ENCODE results near the gene JOSD2.
A peak's percentile ranks its signal among the peaks of the same experiment; 100 is the strongest.
"Not testable (repeated sequence)": the region's sequence is repeated elsewhere in the genome, so short reads cannot be mapped to it uniquely, and the experiment has no call there.

Gene JOSD2

DNA sequence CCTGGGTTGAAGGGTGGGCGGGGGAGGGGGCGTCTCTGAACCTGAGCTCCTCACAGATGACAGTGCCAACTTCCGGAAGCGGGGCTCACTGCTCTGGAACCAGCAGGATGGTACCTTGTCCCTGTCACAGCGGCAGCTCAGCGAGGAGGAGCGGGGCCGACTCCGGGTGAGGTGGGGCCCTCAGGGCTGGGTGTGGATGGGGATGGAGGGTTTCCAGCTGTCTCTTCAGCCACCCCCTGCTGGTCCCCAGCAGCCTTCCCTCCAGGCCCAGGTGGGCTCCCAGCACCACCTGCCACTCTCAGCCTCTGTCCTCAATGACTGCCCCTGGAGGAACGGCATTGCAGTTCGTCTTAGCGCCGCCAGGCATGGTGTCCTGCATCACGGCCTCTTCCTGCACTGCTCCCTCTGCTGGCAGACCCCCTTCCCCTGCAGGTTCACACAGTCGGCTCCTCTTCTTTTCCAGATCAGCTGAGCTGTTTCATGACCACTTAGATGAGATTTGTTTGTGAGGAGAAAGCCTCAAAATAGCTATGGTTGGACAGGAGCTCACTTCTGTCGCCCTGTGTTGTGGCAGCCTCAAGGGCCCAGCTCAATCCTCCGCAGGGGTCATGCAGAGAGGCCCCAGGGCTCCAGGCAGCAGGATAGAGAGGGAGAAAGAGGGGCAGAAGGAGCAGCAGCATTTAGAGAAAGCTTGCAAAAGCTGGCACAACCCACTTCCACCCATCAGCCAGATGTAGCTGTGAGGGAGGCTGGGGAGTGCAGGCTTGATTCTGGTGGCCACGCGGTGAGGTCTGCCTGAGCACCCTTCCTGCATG lies 31.9 kb downstream of the JOSD2 start:
- peak in 1 of 2 donors; percentile 21 for DNase-seq (ENCODE audit: low read depth in 2 of 2)

DNA sequence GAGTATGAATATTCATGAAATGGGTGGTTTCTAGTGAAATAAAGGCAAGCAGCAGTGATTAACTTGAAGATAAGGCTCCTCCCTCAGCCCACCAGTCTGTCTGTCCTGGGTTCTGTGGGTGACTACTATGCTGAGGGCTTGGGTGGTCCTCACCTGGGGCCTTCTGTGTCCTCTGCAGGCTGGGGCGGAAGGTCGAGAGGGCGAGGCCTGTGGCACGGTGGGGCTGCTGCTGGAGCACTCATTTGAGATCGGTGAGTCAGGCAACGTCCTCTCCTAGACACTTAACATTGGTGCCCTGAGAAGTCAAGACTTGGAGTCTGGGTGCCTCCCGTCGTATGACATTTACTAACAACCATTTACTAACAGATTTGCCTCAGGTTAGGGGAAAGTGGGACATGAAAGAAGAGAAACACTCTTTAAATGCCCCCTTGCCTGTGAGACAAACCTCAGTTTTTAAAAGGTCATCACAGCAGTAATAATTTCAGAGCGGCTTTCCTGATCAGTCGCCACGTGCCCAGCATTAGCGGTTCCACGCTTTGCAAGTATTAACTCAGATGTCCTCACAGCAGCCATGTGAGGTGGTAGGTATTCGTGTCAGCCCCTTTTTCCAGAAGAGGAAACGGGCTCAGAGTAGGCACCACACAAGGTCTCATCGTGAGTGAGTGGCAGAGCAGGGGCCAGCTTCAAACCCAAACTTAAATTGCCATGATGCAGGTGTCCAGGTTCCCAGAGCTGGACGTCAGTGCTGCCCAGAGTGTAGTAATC lies 33.1 kb downstream of the JOSD2 start:
- DNase-seq (ENCODE audit: low read depth in 2 of 2) = no peak

DNA sequence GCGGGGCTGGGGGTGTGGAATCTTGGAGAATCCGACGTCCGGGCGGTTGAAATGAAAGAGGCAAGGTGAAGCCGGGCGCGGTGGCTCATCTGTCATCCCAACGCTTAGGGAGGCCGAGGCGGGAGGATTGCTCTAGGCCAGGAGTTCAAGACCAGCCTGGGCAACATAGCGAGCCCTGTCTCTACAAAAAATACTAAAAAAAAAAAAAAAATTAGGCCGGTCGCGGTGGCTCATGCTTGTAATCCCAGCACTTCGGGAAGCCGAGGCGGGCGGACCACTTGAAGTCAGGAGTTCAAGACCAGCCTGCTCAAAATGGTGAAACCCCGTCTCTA lies 34.1 kb downstream of the JOSD2 start:
- DNase-seq (ENCODE audit: low read depth in 2 of 2) = no peak

DNA sequence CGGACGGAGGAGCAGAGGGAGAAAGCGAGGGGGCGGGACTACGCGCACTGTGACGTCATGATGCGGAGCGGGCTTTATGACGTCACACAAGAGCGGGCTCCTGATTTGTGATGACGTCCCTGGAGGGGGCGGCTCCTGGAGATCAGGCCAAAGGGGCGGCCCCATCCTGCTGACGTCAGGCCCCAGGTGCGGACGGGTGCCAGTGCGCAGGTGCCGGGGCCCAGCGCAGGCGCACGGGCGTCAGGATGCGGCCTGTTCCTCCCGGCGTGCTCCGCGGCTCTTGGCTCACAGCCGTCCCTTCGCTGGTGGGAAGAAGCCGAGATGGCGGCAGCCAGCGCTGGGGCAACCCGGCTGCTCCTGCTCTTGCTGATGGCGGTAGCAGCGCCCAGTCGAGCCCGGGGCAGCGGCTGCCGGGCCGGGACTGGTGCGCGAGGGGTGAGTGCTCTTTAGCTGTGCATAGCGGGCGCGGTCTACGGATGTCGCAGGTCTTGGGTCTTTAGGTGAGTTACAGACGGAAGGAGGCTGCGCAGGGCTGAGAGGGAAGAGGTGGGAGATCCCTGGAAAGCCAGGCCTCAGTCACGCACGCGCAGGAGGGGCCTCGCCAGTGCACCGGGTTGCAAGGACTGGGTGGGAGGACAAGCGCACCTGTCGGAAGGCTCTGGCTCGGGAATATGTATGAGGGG lies 34.6 kb downstream of the JOSD2 start, which contains the start of the genes EMC10 and GARIN5A:
Gene EMC10, plus strand, starts transcription at position 284 of the 683 bp plus-strand sequence. Its CDS starts 38 bp downstream, at position 322.
Gene GARIN5A, minus strand, starts transcription at position 625 of the 683 bp plus-strand sequence. Its CDS starts 460 bp downstream, at position 165.
- peak; percentile 83 to 88 for DNase-seq (ENCODE audit: low read depth in 2 of 2)

DNA sequence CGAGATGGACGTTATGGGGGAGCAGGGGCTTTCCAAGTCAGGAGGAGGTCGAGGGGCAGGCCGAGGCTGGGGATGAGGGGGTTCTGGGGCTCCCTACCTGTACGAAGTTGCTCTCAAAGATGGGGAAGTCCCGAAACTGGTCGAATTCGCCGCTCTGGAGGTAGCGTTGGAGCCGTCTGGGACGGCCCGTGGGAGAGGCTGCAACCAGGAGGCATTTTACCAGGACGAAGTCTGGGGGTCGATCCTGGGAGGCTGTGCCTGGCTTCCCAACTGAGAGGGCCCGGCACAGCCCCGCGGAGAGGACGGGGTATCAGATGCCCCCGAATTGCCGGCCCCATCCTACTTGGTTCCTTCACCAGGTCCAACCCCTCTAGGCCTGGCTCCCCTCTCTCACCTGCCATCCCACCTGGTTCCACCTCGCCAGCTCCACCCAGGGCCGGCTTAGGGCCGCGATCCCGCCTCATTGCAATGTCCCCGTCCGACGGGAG lies 35.2 kb downstream of the JOSD2 start:
- no peak for DNase-seq (ENCODE audit: low read depth in 2 of 2)

DNA sequence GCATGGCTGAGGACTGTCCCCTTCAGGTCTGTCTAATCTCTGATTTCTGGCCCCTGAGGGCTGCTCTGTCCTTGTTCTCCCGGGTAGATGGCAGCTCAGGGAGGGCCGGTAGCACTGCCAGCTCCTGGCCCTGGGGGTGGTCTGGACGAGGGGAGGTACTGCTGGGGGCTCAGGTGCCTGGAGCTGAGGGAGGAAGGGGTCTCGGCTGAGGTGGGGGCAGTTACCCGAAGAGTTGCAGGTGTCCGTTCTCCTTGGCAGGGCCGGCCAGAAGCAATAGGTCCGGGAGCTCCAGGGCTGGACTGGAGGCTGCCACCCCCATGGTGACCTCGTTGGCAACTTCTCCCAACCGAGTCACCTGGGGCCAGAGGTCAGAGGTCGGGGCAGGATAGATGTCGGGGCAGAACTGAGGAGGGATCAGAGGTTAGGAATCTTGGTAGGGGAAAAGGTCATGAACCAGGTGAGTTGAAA lies 35.9 kb downstream of the JOSD2 start:
- DNase-seq (ENCODE audit: low read depth in 2 of 2) = no peak

DNA sequence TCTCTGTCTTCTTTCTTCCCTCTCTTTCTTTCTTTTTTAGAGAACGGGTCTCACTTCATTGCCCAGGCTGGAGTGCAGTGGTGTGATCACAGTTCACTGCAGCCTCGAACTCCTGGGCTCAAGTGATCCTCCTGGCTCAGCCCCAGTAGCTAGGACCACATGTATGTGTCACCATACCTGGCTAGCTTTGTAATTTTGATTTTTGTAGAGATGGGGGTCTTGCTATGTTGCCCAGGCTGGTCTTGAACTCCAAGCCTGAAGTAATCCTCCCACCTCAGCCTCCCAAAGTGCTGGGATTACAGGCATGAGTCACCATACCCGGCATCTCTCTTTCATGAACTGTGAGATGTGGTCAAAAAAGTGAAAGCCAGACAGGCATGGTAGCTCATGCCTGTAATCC lies 37.7 kb downstream of the JOSD2 start:
- DNase-seq (ENCODE audit: low read depth in 2 of 2) = not testable (repeated sequence)

DNA sequence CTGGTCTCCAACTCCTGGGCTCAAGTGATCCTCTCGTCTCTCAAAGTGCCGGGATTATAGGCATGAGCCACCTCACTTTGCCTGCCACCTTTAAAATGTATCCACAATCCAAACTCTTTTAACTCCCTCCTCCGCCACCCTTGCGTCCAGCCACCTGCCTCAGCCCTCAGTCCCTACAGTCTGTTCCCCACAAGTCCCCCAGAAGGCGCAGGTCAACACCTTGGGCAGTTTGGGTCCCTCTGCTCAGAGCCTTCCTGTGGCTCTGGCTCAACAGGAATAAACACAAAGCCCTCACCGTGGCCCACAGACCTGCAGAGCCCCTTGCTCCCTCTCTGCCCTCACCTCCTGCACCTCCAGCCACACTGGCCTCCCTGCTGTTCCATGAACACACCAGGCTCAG lies 42.2 kb downstream of the JOSD2 start:
- no peak for DNase-seq (ENCODE audit: low read depth in 2 of 2)

DNA sequence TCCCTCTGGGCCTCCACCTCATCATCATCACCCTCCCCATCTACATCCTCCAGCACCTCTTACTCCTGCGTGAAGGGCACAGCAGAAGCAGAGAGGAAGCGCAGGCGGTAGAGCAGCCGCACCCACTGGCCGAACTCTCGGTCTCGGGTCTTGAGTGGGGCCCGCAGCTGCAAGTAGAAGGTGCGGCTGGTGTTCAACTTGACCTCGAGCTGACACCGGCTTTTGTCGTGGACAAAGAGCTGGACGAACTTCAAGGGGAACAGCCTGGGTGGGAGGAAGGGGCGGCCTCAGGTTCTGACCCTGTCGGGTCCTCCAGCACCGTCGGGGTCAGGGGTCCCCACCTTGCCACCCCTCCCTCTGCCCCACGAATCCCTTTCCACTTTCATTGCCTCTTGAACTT lies 43.4 kb downstream of the JOSD2 start:
- no peak for DNase-seq (ENCODE audit: low read depth in 2 of 2)

DNA sequence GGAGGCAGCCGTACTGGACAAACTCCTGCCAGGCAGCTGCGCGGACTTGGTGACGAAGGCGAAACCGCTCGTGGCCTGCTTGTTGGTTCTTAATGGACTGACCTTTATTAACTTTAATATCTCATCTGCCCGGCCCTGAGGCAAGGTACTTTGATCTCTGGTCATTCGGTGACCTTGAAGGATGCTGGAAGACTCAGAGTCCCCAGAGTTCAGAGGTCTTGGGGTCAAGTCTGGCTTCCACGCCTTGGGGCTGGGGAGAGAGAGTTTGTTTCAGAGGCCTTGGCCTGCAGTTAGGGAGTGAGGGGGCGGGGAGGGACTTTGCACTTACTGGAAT lies 44.3 kb downstream of the JOSD2 start:
- DNase-seq (ENCODE audit: low read depth in 2 of 2) = no peak

DNA sequence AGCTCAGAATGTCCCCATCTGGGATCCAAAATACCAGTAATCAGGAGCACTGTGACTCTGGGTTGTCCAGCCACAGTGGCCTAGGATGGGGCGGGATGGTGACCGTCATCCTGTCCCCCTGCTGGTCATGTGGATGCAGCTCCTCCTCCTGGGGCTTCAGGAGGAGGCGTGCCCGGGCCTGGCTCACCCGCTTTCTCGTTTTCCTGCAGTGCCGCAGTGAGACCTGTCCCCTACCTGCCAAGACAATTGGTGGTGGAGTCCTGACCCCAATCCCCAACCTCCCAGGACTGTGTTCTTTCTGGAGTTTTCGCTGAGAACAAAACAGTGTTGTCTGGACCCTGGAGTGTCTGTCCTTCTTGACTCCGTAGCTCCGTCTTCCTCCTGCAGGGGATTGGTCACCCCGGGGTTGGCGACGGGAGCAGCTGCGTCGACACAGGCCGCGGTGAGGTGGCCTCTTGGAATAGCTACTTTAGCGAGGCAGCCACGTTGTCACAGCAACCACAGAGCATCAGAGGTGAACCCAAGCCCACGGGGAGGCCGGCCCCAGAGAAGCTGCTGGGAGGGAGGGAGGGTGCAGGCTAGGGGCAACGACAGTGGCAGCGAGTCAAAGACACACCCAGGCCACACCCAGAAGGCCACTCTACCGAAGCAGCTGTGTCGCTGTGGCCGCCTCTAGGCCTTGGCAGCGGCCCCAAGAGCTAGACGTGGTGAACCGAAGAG lies 44.8 kb downstream of the JOSD2 start:
- no peak for DNase-seq (ENCODE audit: low read depth in 2 of 2)

DNA sequence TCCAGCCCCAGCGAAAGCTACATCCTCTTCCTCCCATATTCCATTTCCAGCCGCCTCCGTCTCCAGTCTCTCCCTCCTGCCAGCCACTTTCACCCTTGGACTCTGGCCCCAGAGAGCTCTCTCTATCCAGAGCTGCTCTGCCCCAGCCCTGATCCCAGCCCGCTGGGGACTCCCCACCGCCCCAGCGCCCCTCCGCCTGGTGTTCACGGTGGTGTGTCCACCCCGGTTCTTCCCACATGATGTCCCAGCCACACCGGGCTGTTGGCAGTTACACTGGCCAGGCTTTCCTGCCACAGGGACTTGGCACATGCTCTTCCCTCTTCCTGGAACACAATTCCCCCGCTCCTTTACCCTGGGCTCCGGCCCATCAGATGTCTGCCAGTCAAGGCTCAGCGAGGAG lies 46.0 kb downstream of the JOSD2 start:
- DNase-seq (ENCODE audit: low read depth in 2 of 2) = no peak

DNA sequence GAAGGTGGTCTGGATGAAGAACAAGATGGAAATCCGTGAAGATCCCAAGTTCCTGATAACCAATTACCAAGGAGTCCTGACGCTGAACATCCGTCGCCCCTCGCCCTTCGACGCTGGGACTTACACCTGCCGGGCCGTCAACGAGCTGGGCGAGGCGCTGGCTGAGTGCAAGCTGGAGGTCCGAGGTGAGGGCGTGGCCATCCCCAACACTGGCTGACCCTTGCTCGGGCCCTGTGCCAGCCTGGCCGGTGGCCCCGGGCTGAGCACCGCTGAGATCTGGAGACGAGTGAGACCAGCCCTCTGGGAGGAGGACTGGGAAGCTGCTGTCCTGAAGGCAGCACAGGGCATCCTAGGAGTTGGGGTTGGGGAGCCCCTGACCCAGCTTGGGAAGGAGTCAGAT lies 46.6 kb downstream of the JOSD2 start:
- DNase-seq (ENCODE audit: low read depth in 2 of 2) = no peak

DNA sequence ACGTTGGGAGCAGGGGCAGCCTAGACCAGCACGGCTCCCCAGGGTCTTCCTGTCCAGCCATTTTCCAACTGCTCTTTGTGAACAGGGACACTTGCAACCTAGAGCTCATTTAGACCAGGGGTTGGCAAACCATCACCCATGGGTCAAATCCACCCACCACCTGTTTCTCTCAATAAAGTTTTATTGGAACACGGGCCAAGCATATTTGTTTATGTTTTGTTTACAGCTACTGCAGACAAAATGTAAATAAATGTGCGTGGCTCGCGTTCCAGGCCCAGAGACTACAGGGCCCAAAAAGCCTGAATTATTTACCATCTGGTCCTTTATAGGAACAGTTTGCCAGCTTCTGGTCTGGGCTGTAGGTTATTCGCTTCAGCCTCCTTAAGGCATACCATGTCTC lies 48.0 kb downstream of the JOSD2 start:
- no peak for DNase-seq (ENCODE audit: low read depth in 2 of 2)

DNA sequence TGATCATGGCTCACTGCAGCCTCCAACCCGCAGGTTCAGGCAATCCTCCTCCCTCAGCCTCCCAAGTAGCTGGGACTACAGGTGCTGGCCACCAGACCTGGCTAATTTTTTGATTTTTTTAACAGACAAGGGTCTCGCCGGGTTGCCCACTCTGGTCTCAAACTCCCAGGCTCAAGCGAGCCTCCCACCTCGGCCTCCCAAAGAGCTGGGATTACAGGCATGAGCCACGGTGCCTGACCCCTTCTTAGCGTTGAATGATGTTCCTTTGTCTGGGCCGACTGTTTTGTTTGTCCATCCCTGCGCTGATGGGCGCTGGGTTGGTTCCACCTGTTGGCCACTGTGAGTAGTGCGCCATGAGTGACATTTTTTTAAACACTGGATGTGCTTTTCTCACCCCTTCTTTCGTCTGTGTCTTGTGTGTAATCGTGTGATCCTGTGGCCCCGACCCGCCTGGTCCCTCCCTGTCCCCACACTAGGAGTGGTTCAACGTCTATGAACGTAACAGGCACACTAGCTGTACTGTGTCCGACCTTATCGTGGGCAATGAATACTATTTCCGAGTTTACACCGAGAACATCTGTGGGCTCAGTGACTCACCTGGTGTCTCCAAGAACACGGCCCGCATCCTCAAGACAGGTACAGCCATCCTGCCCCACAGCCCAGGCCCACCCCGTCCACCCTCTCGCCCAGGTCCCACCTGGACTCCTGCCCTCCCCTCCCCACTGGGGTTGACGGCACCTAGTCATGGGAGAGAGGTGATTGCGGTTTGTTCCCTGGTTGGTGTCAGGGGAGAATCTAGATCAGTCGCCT lies 49.7 kb downstream of the JOSD2 start:
- peak; percentile 41 for DNase-seq (ENCODE audit: low read depth in 2 of 2)

DNA sequence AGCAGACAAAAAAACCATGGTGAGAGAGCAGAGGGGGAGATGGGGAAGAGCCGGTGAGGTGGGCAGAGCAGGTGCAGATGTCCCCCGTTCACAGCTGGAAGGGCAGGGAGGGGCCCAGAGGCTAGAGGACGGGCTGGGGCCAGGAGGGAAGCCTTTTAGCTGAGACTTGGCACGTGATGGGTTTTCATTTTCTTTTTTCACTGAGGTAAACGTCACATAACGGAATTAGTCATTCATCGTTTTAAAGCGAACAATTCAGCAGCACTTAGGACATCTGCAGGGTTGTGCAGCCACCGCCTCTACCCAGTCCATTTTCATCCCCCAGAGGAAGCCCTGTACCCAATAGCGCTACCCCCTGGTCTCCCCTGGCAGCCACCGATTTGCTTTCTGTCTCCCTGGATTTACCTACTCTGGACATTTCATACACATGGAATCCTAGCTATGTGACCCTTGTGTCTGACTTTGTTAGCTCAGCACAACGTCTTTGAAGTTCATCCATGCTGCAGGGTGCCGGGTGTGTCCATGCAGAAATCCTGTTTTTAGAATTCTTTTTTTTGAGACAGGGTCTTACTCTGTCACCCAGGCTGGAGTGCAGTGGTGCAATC lies 50.7 kb downstream of the JOSD2 start:
- DNase-seq (ENCODE audit: low read depth in 2 of 2) = no peak

DNA sequence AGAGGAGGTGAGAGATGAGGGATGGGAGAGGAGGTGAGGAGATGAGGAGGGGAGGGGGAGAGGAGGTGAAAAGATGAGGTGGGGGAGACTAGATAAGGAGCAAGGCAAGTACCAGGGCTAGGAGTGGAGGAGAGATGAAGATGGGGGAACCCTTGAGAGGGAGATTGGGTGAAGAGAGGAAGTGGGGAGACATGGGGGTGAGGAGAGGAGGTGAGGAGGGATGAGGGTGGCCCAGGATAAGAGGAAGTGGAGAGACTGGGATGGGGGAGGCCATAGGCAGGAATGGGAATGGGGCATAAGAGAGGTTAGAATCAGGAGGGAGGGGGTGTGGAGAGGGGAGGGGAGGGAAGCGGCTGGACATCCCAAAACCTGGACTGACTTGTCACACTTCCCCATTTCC lies 51.4 kb downstream of the JOSD2 start:
- DNase-seq (ENCODE audit: low read depth in 2 of 2) = no peak

DNA sequence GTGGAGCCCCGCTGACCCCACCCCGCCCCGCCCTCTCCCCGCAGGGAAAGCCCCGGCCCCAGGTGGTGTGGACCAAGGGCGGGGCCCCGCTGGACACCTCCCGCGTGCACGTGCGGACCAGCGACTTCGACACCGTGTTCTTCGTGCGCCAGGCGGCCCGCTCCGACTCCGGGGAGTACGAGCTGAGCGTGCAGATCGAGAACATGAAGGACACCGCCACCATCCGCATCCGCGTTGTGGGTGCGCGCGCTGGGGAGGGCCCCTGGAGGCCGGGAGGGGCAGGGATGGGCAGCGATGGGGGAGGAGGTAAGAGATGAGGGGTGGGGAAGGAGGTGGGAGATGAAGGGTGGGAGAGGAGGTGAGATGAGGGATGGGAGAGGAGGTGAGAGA lies 51.9 kb downstream of the JOSD2 start:
- DNase-seq (ENCODE audit: low read depth in 2 of 2) = no peak

DNA sequence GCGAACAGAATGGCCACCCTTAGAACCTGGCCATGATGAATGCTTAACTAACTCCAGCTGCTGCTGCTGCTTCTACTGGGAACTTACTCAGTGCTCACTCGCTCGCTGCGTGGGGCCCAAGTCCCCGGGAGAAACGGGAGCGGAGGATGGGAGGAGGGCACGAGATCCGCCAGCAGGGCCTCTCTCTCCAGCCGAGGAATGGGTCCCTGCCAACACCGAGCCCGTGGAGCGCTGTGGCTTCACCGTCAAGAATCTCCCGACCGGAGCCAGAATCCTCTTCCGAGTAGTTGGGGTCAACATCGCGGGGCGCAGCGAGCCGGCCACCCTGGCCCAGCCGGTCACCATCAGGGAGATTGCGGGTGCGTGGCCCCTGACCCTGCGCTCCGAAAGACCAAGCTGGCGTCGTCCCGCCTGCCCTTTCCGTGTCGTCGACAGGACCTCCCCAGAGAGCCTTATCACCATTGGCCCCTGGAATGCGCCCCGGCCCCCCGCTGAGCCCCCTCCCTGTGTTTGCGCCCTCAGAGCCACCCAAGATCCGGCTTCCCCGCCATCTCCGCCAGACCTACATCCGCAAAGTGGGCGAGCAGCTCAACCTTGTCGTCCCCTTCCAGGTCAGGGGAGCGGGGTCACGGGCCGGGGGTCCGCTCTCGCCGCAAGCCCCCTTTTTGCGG lies 52.5 kb downstream of the JOSD2 start:
- no peak for DNase-seq (ENCODE audit: low read depth in 2 of 2)

DNA sequence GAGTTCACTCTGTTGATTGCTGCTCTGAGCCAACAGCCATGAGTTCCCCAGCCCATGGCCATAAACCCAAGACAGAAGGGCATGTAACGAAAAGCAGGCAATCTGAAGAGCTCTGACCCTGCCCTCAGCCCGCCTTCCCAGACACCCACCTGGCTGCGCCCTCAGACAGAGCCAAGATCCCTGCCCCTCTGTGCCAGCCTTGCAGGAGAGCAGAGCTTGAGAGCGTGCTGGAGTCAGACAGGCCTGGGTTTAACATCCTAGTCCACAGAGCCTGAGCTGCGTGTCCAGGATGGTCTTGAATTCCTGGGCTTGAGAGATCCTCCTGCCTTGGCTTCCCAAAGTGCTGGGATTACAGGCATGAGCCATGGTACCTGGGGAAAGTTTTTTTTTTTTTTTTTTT lies 53.7 kb downstream of the JOSD2 start:
- DNase-seq (ENCODE audit: low read depth in 2 of 2) = no peak
